Omental fat pad (tissue), 4 donors: ENCODE measurements around the gene ACSS2. TPM values are rescaled to one million over a fixed set of nuclear protein-coding genes. Genes with fewer than 3 reads are reported as not detected.
"Not testable (repeated sequence)": the region's sequence is repeated elsewhere in the genome, so short reads cannot be mapped to it uniquely, and the experiment has no call there.

Source experiments
- ATAC-seq: fragments of 150-250 bp; one replicate; pipeline ENCODE4 v1.9.1; 2016; ENCODE audit warnings: mild to moderate bottlenecking, moderate library complexity; ENCODE audit not compliant: low FRiP score
- DNase-seq: peaks from one replicate; pipeline ENCODE4 v3.0.0-alpha.2; 2019; ENCODE audit warnings: low spot score
- CTCF ChIP-seq, 3 donors: fragments of 450-650 bp; IDR thresholded peaks; one replicate each; pipeline ENCODE4 v1.5.1; 2016 to 2017; ENCODE audit warnings: antibody characterized with exemption in 3 of 3, mild to moderate bottlenecking in 3 of 3, moderate library complexity in 2 of 3
- total RNA-seq, 4 donors: library from RNA; depleted of rRNA; stranded (reverse); fragments of >200 nt; gene quantifications; one replicate each; pipeline ENCODE4 v1.1.0, GENCODE V29; 2016

ACSS2 gene
- total RNA-seq, 4 donors from 2014 or later = 72.4 to 119 (median 102) TPM

GRCh38 chr20:34874094-34874654, 2.2 kb upstream of the ACSS2 start:
- TF ChIP-seq CTCF (IDR thresholded peaks at IDR 0.05) = peak in 1 of 3 donors; percentile 42
- ATAC-seq = peak; percentile 61
- peak; percentile 85 for DNase-seq

- DNase-seq (no peak), ATAC-seq (no peak)
- no peak for TF ChIP-seq CTCF (IDR thresholded peaks at IDR 0.05)
These were observed 588 bp upstream of the ACSS2 start for GRCh38 chr20:34875642-34876405.

GRCh38 chr20:34880215-34880850, 3.9 kb downstream of the ACSS2 start:
- ATAC-seq = no peak
- TF ChIP-seq CTCF (IDR thresholded peaks at IDR 0.05) = no peak

GRCh38 chr20:34880971-34881370, 4.6 kb downstream of the ACSS2 start:
- ATAC-seq, DNase-seq: not testable (repeated sequence)

More at GRCh38 chr20:34880215-34880850, 3.9 kb downstream of the ACSS2 start:
- DNase-seq = no peak

- ATAC-seq = no peak
- no peak for DNase-seq
- no peak for TF ChIP-seq CTCF (IDR thresholded peaks at IDR 0.05)
These were observed 5.3 kb downstream of the ACSS2 start for GRCh38 chr20:34881689-34882088.

GRCh38 chr20:34883087-34883688, 6.8 kb downstream of the ACSS2 start:
- TF ChIP-seq CTCF (IDR thresholded peaks at IDR 0.05) = no peak
- ATAC-seq = no peak

GRCh38 chr20:34883809-34884208, 7.4 kb downstream of the ACSS2 start:
- no peak for TF ChIP-seq CTCF (IDR thresholded peaks at IDR 0.05)
- no peak for ATAC-seq
- DNase-seq = no peak

More at GRCh38 chr20:34883087-34883688, 6.8 kb downstream of the ACSS2 start:
- DNase-seq = no peak
